HG03457 (cell line): Measurements from ENCODE around the gene SHLD1.
"Not testable (repeated sequence)": the region's sequence is repeated elsewhere in the genome, so short reads cannot be mapped to it uniquely, and the experiment has no call there.

Experiments used
- ATAC-seq: cut with Tn5 transposase; IDR thresholded peaks from one replicate; pipeline ENCODE4 v1.9.1; 2021; ENCODE audit warnings: moderate number of reproducible peaks; ENCODE audit not compliant: unreplicated experiment

Gene SHLD1, protein sequence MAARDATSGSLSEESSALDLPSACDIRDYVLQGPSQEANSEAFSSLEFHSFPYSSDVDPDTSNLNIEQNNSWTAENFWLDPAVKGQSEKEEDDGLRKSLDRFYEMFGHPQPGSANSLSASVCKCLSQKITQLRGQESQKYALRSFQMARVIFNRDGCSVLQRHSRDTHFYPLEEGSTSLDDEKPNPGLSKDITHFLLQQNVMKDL

DNA sequence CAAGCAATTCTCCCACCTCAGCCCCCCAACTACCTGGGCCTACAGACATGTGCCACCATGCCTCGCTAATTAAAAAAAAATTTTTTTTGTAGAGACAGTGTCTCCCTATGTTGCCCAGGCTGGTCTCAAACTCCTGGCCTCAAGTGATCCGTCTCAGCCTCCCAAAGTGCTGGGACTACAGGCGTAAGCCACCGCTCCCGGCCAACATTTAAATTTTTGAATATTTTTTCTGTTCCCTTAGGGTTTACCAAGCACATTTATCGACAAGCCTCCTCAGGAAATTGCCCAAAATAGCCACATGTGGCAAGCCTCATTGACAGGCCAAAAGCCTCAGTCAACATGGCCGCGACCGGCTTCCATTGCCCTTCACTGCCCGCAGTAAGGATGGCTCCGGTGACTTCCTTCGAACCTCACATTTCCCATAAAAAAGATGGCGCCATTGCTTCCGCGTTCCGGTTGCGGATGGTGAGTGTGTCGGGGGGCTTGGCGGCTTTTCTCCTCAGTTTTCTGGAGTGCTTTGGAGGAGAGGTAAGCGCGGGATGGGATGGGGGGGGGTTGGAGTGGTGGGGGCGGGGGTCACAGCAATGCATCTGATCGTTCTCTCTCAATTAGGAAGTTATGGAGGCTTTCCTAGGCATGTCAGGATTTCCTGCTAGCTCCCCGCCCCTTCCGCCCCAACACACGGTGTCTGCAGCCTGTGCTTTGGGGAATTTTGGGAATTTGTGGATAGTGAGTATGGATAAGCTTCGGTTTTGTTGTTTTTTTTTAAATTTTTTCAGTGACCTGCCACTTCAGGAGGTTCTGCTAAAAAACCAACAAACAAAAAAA lies at the start of gene SHLD1:
SHLD1 (plus strand) TSS at position 450 of the 828 bp plus-strand sequence. CDS start 22,465 bp downstream, outside the sequence.
- peak; percentile 83 for ATAC-seq

DNA sequence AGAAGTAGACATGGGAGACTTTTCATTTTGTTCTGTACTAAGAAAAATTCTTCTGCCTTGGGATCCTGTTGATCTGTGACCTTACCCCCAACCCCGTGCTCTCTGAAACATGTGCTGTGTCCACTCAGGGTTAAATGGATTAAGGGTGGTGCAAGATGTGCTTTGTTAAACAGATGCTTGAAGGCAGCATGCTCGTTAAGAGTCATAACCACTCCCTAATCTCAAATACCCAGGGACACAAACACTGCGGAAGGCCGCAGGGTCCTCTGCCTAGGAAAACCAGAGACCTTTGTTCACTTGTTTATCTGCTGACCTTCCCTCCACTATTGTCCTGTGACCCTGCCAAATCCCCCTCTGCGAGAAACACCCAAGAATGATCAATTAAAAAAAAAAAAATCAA lies 47.9 kb upstream of the SHLD1 start:
- not testable (repeated sequence) for ATAC-seq

DNA sequence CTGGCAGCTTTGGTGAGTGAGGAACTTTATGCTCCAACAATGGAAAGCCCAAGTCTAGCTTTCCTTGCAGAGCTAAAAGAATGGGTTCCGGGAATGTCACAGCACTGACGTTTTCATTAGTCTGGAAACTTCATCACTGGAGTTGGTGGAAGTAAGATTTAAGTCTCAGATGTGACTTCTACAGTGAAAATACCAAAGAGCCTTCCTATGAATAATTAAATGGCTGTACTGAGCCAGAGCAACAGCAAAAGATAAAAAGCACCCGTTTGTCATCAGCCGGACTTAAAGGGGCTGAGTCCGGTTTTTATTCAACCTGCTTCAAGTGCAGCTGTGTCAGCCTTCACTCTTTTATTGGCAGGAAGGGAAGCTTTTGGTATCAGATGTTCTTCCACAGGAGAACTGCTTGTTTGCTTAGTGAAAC lies 46.5 kb upstream of the SHLD1 start:
- ATAC-seq: no peak

DNA sequence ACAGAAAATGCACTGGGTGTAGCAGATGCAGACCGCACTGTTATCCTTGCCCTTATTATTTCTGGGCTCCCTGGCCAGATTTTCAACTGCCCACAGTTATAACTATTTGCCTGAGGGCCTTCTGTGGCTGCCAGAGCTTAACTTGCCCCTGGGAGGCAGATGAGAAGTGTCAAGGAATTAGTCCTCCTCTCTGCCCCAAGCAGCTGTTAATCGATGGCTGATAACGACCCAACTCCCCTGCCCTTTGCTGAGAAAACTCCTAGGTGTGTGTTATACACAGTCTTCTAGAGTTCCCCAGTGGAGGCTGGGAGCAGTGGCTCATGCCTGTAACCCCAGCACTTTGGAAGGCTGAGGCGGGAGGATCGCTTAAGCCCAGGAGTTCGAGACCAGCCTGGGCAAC lies 44.4 kb upstream of the SHLD1 start:
- no peak for ATAC-seq

DNA sequence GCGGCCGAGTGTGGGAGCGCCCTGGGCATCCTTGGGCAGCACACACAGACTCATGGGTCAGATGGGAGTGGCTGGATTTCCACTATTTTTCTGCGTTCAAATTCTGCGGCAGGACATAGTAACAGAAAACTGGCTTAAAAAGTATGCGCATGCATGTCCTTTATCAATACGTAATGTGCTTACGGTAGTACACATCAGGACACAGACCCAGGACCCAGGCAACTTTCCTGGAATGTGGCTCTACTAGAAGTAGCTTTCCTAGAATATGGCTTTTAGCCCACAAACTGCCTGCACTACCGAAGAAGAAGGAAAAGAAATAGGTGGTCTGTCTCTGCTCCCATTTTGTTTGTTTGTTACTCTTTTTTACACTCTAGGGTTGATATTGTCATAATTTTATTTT lies 43.4 kb upstream of the SHLD1 start:
- no peak for ATAC-seq

DNA sequence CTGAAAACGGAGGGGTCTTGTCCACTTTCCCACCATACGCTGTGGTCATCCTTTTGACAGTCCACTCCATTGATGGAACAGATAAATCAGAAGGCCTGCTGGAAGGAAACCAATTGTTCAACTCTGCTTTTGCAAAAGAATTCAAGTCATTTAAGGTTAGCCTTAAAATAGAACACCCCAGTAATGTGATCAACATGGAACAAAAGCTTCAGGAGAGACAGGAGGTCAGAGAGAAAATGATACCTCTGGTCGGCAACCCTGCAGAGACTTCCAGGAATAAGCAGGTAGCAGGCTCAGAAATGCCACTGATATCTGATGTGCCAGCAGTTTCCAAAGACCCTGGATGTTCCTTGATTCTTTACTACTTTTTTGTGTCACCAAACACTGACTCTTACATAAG lies 39.6 kb upstream of the SHLD1 start:
- no peak for ATAC-seq

DNA sequence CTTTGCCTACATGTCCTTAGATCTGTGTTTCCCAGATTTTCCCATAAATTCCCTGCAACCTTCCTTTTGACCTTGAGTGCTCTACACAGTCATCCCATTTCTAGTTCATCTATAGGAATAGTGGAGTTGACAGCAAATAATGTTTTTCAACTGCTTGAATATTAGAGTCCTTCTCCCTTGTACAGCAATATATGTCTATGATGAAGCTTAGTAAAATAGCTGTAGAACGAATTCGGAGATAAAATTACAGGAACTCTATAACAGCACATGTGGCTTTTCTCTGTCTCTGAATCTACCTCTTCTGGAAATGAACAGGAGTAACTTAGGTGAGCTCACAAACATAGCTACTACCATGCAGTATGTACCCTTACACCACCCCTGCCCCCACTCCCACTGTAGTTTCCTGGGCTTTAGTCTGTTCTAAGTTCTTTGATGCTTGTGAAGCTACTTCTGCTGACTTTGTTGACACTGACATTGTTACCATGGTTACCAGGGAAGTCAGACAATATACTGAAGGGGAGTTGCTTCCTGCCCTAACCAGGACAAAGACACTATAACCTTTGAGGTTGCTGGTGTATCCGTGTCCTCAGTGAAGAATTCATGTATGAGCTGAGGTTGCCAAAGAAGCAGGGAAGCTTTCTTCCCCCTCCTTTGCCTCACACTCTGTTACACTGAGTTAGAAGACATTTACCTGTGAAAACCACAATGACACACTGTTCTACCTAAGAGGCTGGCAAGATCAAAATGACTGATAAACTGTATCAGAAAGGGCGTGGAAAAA lies 35.8 kb upstream of the SHLD1 start:
- ATAC-seq: no peak

DNA sequence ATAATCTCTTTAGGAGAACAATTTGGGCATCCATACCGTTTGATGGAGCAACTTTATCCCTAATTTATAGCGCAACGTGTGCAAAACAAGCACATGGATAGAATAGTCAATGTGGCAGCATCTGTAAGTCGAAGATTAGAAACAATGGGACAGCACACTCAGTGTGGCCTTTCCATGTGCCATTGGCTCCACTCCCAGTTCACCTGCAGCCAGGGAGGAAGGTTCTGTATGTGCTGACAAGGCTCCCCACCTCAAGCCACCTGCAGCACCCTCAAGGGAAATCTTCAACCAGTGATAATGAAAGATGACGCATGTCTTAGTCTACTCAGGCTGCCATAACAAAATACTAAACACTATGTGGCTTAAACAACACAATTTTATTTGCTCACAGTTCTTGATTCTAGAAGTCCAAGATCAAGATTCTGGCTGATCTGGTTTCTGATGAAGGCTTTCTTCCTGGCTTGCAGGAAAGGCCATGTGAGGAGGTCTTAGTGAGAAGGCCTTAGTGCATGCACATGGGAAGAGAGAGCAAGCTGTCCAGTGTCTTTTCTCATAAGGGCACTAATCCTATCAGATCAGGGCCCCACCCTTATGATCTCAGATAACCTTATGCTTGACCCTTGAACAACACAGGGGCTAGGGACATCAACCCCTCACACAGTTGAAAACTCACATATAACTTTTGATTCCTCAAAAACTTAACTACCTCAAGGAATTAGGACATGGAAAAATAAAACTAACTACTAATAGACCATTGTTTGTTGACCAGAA lies 34.9 kb upstream of the SHLD1 start:
- ATAC-seq: no peak

DNA sequence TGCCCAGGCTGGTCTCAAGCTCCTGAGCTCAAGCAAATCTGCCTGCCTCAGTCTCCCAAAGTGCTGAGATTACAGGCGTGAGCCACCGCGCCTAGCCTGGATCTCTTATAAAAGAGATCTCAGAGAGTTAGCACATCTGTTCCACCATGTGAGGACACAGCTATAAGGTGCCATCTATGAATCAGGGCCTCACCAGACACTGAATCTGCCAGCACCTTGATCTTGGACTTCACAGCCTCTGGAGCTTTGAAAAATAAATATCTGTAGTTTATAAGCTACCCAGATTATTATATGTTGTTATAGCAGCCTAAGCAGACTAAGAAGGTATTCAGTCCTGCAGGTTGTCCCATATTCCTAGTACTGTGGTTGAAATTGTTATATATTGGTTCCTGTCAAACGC lies 33.2 kb upstream of the SHLD1 start:
- no peak for ATAC-seq

DNA sequence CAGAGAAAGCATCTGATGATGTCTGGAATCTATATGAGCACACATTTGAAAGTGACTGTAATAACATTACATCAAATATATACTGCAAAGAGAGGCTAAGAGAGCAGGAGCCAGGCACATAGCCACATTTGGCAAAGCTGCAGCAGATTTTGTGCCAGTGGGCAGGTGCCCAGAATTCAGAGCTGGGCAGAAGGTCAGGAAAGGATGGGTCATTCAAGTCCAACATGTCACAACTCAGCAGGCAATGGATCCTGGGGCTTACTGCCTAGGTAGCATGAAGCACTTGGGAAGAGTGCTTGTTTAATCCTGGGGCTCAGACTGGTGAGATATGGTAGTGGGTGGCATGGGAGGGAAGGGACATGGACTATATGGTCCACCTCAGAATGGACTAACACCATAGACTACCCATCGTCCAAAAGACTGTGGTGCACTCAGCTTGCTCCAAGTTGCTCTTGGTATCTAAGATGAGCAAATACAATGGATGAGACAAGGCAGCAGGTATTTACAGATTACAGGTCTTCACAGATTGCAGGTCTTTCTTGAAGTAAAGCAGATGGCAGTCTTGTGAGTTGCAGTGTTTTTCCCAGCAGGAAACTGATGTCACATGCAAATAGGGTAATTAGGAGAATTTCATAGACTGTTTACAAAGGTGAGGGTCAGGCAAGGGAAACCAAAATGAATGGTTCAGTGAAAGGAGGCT lies 31.2 kb upstream of the SHLD1 start:
- no peak for ATAC-seq

DNA sequence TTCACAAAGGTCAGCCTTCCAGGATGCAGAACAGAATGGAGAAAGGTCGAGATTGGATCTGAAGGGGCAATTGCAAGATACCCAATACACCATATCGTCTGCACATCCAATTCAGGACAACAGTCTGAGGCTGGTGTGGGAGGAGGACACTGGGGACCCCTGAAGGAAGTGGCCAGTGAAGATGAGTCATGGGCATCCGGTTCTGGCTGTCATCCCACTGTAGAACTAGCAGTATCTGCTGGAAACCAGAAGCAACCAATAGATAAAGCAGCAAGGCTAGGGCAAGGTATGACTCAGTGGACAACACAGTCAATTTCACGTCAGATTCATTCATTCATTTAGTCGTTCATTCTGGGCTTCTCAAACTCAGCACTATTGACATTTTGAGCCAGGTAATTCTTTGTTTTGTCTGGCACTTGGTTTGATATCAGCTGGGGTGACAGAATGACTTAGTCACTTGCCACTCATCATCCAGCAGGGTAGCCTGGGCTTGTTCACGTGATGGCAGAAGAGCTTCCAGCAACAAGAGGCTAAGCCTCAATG lies 30.3 kb upstream of the SHLD1 start:
- no peak for ATAC-seq

DNA sequence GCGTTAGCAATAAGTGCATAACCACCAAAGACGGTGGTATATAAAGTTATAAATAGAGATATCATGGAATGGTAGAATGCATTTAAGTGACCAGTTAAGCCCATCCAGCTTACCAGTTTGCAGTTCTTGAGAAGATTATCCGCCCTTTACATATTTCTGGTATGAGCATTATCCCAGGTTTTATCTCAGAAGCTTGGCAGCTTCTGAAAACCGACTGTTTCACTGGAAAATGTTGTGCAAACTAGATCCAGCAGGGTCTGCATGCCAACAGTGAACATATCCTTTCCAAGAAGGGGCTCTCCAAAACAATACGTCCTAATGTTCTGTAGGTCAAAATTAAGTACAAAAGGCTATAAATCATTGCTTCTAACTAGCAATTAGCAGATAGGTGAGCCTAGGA lies 29.5 kb upstream of the SHLD1 start:
- no peak for ATAC-seq

DNA sequence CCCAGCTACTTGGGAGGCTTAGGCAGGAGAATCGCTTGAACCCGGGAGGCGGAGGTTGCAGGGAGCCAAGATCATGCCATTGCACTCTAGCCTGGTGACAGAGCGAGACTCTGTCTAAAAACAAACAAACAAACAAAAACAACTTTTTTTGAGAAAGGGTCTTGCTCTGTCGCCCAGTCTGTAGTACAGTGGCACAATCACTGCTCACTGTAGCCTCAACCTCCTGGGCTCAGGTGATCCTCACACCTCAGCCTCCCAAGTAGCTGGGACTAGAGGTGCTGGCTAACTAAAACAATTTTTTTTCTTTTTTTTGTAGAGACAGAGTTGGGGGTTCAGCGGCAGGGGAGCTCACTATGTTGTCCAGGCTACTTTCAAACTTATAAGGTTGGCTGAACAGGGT lies 28.8 kb upstream of the SHLD1 start:
- not testable (repeated sequence) for ATAC-seq

DNA sequence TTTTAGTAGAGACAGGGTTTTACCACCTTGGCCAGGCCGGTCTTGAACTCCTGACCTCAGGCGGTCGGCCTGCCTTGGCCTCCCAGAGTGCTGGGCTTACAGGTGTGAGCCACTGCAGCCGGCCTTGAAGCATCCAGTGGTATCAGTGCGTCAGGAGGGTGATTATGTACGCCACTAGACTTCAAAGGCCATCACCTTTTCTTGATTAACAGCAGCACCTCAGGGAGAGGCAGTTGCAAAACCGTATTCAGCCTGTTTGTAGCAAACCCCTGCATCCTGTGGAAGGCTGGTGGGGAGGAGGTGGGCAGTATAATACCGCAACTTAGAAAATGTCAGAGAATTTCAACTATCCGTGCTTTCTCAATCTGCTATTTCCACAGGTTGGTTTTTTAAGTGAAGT lies 27.3 kb upstream of the SHLD1 start:
- no peak for ATAC-seq

DNA sequence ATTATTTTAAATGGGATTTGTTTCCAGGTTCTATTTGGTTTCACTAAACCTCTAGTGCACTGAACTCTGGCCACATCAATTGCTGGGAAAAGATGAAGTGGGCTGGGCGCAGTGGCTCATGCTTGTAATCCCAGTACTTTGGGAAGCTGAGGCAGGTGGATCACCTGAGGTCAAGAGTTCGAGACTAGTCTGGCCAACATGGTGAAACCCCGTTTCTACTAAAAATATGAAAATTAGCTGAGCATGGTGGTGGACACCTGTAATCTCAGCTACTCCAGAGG lies 25.1 kb upstream of the SHLD1 start:
- not testable (repeated sequence) for ATAC-seq

DNA sequence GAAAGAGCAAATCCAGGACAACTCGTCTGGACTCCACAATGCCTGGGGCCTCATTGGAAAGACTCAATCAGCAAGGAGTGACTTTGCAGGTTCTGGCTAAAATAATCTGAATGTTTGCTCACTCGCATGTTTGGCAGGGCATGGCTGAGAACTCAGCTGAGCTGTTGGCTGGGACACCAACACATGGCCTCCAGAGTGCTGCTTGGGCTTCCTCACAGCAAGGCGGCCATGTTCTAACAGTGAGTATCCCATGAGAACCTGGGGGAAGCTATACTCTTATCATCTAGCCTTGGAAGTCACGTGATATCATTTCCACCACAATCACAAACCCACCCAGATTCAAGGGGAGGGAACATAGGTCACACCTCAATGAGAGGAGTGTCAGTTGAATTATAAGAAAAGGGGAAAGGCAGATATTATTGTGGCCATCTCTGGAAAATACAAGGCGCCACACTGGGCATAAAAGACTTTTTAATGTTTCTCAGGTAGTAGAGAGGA lies 23.1 kb upstream of the SHLD1 start:
- no peak for ATAC-seq

DNA sequence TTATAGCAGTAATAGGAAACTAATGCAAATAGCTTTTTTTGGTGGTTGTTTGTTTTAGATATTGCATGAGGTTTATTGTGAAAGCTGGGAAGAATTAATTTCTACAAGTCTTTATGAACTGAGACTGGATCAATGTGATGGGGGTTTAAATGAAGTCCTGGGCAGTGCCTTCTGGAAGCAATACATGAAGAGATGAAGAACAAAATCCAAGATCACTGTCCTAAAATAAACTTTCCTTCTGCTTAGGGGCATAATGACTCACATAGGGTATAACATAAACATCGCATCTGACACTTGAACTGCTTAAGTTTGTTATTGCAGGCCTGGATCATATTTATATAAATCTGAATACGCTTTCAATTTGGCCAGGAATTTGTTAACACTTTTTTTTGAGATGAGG lies 20.9 kb upstream of the SHLD1 start:
- ATAC-seq: no peak

DNA sequence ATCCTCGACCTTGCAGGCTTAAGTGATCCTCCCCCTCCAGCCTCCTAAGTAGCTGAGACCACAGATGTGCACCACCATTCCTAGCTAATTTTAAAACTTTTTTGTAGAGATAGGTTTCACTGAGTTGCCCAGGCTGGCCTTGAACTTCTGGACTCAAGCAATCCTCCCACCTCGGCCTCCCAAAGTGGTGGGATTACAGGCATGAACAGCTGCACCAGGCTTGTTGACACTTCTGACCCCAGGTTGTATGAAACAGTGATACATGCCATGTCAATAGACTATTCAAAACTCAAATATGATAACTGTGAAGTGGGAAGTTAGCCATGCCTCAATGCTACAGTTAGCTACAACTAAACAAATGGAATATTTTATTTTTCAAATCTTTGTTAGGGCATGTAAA lies 20.1 kb upstream of the SHLD1 start:
- no peak for ATAC-seq

DNA sequence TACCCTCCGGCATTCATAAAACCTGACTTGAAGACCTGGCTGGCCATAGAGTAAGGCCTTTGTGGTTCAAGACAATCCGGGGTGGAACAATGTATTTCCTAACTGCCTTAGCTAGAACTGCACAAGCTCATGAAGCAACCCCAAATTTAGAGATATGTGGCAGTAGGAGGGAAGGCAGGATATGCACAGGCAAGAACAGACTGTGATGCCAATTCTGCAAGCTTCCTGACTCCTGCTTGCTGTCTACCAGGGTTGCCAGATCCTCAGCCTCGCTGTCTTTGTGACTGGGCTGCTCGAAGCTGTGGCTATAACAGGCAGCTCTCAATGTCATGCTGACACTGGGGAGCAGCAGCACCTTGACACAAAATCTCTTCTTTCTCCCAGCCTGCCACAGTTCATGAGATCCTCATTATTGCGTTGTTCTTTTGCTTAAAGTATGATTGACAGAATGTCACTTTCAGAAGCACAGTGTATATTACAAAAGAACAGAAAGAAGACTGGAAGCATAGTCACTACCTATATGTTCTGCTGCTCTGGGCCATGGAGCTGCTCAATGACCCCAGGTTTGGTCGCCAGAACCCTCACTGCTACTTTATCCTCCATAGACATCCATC lies 18.3 kb upstream of the SHLD1 start:
- no peak for ATAC-seq

DNA sequence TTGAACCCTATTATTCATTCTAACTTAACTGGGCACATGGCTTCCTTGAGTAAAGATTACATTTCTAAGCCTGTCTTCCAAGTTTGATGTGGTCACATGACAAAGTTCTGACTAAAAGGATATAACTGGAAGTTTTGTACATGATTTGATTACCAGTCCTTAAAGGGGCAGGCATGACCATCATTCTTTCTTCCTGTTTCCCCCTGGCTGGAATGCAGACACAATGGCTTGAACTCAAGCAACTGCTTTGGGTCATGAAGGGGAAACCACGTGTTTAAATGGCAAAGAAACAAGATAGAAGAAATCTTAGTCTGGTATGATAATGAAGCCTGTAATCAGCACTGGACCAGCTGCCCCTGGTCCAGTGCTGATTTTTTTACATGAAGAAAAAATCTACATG lies 15.6 kb upstream of the SHLD1 start:
- no peak for ATAC-seq
